ENCODE measurements around the gene RPL13.
A peak's percentile ranks its signal among the peaks of the same experiment; 100 is the strongest.

RPL13 gene

DNA sequence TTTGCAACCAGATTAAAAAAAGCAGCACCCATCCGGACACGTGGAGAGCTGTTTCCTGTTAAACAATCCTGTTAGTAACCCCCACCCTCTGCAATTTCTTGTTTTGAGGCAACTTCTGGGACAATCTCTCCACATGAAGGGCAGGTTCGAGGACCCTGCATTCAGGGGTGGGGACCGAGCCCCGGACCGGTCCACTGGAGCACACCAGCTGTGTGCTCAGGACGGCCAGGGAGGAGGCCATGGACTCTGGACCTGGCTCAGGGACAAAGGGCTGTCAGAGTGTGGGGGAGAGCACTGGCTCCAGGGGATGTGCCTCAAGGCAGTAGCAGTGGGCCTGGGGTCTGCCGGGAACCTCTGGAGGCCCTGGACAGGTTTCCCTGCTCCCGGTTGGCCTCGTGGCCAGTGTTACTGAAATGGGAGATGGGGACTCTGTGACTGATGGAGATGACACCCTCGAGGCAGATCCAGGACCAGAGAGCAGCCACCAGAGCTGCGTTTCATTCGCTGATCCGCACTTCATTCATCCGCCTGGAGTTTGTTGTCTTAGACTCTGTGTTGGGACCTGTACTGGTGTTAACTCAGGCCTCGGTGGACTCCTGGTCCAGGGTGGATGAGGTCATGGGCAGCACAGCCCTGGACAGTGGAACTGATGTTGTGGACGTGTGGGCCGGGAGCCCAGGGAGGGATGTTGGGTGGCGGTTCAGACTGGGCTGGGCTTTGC, 12.2 kb downstream of the RPL13 start:
- DNase-seq = no peak
- in situ Hi-C loops (cut with HindIII; ENCODE audit: low pct_ligation_motif_present, low pct_unique_long_range_greater_than_20kb, low sequenced_read_pairs) = no loop called here

GRCh38 chr16:89573826-89574680, 13.6 kb downstream of the RPL13 start:
- no peak for DNase-seq
- in situ Hi-C loops (cut with HindIII; ENCODE audit: low pct_ligation_motif_present, low pct_unique_long_range_greater_than_20kb, low sequenced_read_pairs) = no loop called here

- in situ Hi-C loops (cut with HindIII; ENCODE audit: low pct_ligation_motif_present, low pct_unique_long_range_greater_than_20kb, low sequenced_read_pairs) = no loop called here
- no peak for DNase-seq
These were observed 14.3 kb downstream of the RPL13 start for GRCh38 chr16:89574681-89575246.

- DNase-seq = peak; percentile 40
- in situ Hi-C loops (cut with HindIII; ENCODE audit: low pct_ligation_motif_present, low pct_unique_long_range_greater_than_20kb, low sequenced_read_pairs) = no loop called here
These were observed 15.0 kb downstream of the RPL13 start, which contains the start of gene CPNE7 for GRCh38 chr16:89575247-89576152. Gene CPNE7 (plus strand): TSS chr16:89575758. CDS start chr16:89575898, 140 bp downstream.

DNA sequence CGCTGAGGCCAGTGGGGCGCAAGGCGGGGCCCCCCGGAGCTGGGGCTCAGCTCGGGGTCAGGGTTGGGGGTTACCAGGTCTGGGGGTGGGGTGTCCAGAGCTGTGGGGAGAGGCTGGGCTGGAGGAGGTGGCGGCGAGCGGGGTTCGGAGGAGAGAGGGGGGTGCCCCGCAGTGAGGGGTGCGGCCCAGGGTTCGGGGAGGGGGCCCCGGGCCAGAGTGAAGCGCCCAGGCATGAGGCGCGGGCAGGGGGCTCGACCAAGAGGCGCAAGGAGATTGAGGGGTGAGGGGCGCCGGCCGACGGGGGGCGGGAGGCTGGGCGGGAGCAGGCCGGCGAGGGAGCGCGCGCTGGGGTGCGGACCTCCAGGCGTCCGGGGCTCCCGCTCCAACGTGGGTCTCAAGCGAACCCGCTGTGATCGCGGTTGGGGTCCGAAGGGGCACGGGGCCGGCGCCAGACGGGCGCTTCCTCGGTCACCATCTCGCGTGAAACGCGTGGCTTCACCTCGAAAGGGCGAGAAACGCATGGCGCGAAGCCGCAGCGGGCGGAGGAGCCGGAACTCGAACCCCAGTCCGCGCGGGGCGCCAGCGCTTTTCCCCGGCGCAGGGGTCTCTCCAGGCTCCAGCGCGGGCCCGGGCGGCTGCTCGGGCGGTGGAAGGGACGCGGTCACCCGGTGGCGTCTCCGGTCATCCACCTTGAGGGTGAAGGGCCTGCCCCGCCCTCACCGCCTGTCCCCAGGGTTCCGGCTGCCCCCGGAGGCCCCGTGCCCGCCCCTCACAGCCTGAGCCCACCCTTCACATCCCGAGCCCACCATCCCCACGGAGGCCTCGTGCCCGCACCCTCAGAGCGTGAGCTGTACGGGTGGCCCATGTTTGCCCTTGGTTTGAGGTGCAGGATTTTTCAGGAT, 15.9 kb downstream of the RPL13 start:
- DNase-seq = no peak
- in situ Hi-C loops (cut with HindIII; ENCODE audit: low pct_ligation_motif_present, low pct_unique_long_range_greater_than_20kb, low sequenced_read_pairs) = no loop called here

DNA sequence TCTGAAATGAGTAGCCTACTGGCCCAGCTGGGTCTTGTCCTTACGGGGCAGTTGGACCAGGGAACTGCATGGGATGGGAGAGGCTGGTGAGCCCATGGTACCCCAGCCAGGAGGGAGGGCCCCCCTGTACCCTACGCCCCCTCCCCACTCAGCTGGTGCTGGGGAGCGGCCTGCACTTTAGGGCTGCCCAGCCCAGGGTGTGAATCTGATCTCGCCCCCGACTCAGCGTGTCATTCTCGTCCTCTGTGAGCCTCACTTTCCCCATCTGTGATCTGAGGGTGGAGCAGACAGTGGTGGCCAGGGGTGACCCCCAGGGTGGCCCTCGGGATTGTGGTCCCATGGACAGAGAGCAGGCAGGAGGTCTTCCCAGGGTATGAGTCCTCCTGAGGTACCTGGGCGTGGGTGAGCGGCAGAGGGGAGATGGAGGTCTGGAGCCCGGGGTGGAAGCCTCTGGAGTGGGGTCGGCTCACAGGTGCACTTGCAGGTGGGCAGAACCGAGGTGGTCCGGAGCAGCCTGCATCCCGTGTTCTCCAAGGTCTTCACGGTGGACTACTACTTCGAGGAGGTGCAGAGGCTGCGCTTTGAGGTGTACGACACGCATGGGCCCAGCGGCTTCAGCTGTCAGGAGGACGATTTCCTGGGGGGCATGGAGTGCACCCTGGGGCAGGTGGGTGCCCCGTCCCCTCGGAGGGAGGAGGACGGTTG, 16.7 kb downstream of the RPL13 start:
- DNase-seq = no peak
- in situ Hi-C loops (cut with HindIII; ENCODE audit: low pct_ligation_motif_present, low pct_unique_long_range_greater_than_20kb, low sequenced_read_pairs) = no loop called here

- no peak for DNase-seq
- in situ Hi-C loops (cut with HindIII; ENCODE audit: low pct_ligation_motif_present, low pct_unique_long_range_greater_than_20kb, low sequenced_read_pairs) = no loop called here
These were observed 18.9 kb downstream of the RPL13 start for GRCh38 chr16:89579351-89579750.

DNA sequence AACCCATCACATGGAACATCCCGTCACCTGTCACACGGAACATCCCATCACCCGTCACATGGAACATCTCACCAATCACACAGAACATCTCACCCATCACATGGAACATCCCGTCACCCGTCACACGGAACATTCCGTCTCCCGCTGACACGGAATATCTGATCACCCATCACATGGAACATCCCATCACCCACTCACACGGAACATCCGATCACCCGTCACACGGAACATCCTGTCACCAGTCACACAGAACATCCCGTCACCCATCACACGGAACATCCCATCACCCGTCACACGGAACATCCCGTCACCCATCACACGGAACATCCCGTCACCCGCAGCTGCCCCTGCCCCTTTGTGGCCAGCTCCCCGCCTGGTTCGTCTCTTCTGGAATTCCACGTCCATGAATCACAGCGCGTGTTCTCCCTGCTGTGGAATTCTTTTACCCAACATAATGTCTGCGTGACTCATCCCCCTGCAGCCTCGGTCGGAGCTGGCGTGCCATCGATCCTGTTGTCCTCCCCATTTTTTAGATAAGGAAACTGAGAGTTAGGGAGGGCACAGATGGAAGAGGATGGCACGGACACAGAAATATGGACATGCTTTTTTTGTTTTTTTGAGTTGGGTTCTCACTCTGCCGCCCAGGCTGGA, 20.7 kb downstream of the RPL13 start:
- DNase-seq = peak; percentile 100
- in situ Hi-C loops (cut with HindIII; ENCODE audit: low pct_ligation_motif_present, low pct_unique_long_range_greater_than_20kb, low sequenced_read_pairs) = no loop called here

- in situ Hi-C loops (cut with HindIII; ENCODE audit: low pct_ligation_motif_present, low pct_unique_long_range_greater_than_20kb, low sequenced_read_pairs) = no loop called here
- peak; percentile 47 for DNase-seq
These were observed 21.5 kb downstream of the RPL13 start for GRCh38 chr16:89581861-89582563.

DNA sequence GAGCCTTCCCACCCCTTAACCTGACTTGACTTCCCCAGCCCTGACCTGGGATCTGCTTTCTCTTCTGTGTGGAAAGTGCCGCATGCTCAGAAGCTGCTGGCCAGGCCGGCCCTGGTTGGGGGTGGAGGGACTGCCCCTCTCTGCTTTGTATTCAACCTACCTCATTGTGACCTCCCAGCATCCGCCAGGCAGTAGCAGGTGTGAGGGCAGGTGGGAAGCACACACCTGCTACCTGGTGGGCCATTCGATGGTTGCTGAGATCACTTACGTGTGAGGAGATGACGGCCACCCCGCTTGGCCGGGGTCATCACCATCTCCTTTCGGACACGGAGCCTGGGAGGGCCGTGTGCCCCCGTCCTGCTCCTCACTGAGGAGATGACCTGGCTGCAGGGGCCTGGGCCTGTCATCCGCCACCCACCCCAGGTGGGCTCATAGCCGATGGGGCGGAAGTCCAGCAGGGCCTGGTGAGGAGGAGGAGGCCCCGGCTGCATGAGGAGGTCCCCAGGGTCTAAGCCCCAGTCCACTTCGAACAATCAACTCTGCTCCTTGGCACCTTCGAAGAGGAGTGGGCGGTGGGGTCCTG, 22.2 kb downstream of the RPL13 start:
- in situ Hi-C loops (cut with HindIII; ENCODE audit: low pct_ligation_motif_present, low pct_unique_long_range_greater_than_20kb, low sequenced_read_pairs) = no loop called here
- no peak for DNase-seq

- in situ Hi-C loops (cut with HindIII; ENCODE audit: low pct_ligation_motif_present, low pct_unique_long_range_greater_than_20kb, low sequenced_read_pairs) = no loop called here
- no peak for DNase-seq
These were observed 22.9 kb downstream of the RPL13 start for GRCh38 chr16:89583197-89583894.

GRCh38 chr16:89583895-89584644, 23.6 kb downstream of the RPL13 start:
- in situ Hi-C loops (cut with HindIII; ENCODE audit: low pct_ligation_motif_present, low pct_unique_long_range_greater_than_20kb, low sequenced_read_pairs) = no loop called here
- no peak for DNase-seq

DNA sequence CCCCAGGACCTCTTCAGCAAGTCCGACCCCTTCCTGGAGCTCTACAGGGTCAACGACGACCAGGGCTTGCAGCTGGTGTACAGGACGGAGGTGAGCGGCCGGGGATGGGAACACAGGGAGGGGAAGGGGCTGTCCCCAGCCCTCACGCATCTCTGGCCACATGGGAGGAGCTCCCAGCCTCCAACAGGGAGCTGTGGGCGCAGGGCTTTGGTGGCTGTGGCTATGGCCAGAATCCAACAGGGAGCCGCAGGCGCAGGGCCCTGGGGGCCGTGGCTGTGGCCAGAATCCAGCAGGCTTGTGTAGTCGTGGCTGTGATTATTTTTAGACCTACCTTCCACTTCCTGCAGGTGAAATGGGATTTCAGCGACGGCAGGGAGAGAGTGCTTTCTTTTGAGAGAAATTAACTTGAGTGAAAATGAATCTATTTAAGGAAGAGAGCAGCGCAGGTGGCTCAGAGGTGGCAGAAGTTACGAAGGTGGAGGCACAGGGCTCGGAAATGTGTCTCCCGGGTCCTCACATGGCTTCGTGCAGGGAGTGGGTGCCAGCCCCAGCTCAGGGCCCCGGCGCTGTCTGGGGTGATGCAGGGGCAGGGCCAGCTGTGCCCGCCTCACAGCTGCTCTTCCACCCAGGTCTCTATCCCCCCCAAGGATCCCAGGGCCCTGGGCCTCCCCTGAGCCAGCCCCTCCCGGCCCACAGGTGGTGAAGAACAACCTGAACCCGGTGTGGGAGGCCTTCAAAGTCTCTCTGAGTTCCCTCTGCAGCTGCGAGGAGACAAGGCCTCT, 24.5 kb downstream of the RPL13 start:
- in situ Hi-C loops (cut with HindIII; ENCODE audit: low pct_ligation_motif_present, low pct_unique_long_range_greater_than_20kb, low sequenced_read_pairs) = no loop called here
- no peak for DNase-seq

- DNase-seq = no peak
- in situ Hi-C loops (cut with HindIII; ENCODE audit: low pct_ligation_motif_present, low pct_unique_long_range_greater_than_20kb, low sequenced_read_pairs) = no loop called here
These were observed 25.7 kb downstream of the RPL13 start for GRCh38 chr16:89586218-89586617.

All from ACHN (cell line).